Activated CD8-positive, alpha-beta T cell treated with anti-CD3 and anti-CD28 coated beads for 36 hours (primary cell): ENCODE measurements around the gene SLC17A1. TPM values are rescaled to one million over a fixed set of nuclear protein-coding genes. Genes with fewer than 3 reads are reported as not detected.

Experiments used
- ATAC-seq: fragments of 200-7000 bp; cut with Tn5 transposase; one replicate; pipeline ENCODE4 v1.10.0; 2021; ENCODE audit warnings: mild to moderate bottlenecking, moderate library complexity
- CTCF ChIA-PET: fragments of 350-600 bp; sonication (Branson Sonifier 250); formaldehyde crosslinking; loops from one replicate; lab custom pipeline; 2021; ENCODE audit warnings: antibody characterized with exemption; lab: Charles Lee
- POLR2A ChIA-PET: fragments of 350-600 bp; sonication (Branson Sonifier 250); formaldehyde crosslinking; loops from one replicate; lab custom pipeline; 2021; ENCODE audit warnings: antibody characterized with exemption; lab: Charles Lee
- DNase-seq: peaks from one replicate; pipeline ENCODE4 v3.0.0-alpha.2; 2020
- H3K27ac Mint-ChIP-seq: one replicate; pipeline ENCODE4 v1.8.0; 2021; ENCODE audit warnings: mild to moderate bottlenecking, mixed read lengths
- H3K27me3 Mint-ChIP-seq: one replicate; pipeline ENCODE4 v1.8.0; 2021; ENCODE audit warnings: mixed read lengths
- H3K36me3 Mint-ChIP-seq: one replicate; pipeline ENCODE4 v1.8.0; 2021; ENCODE audit warnings: low read depth, mixed read lengths
- H3K4me1 Mint-ChIP-seq: one replicate; pipeline ENCODE4 v1.8.0; 2021; ENCODE audit warnings: low read depth, mixed read lengths
- H3K4me3 Mint-ChIP-seq: one replicate; pipeline ENCODE4 v1.8.0; 2021; ENCODE audit warnings: mild to moderate bottlenecking, moderate library complexity, mixed read lengths
- H3K9me3 Mint-ChIP-seq: one replicate; pipeline ENCODE4 v1.8.0; 2021; ENCODE audit warnings: mixed read lengths
- CTCF ChIP-seq: fragments of 200-600 bp; IDR thresholded peaks from one replicate; pipeline ENCODE4 v1.8.0; 2022; ENCODE audit warnings: antibody characterized with exemption, mild to moderate bottlenecking
- intact Hi-C: fragments of 100-400 bp; cut with micrococcal nuclease; formaldehyde crosslinking; loops from one replicate; pipeline ENCODE4 v1.10.0; 2022
- total RNA-seq, 2 experiments: library from RNA; stranded (reverse); gene quantifications; one replicate each; pipeline ENCODE4 v1.2.3, GENCODE V29; 2021

Gene SLC17A1
- total RNA-seq, 2 experiments from 2014 or later: not detected

- DNase-seq: no peak
- peaks cover 11% of the 10 kb centered on the region for H3K27me3 Mint-ChIP-seq
- no peak overlapping the region for H3K27ac Mint-ChIP-seq
- TF ChIP-seq CTCF: no peak
- intact Hi-C loops: no loop called here
- ATAC-seq: no peak
- no peaks in the 10 kb centered on the region for H3K9me3 Mint-ChIP-seq
- no peaks in the 10 kb centered on the region for H3K36me3 Mint-ChIP-seq
- peaks cover 5% of the 10 kb centered on the region for H3K4me1 Mint-ChIP-seq
- ChIA-PET POLR2A (interaction anchor here (0.6 kb wide), 1 partner anchor 9 kb away, joined by 3 read pairs; no protein-coding TSS in a partner anchor), CTCF (interaction anchor here (1.0 kb wide), 1 partner anchor 59 kb away, joined by 3 read pairs; no protein-coding TSS in a partner anchor)
- H3K4me3 Mint-ChIP-seq: no peak overlapping the region
These were observed 20.1 kb upstream of the SLC17A1 start for GRCh38 chr6:25851961-25852360.

- intact Hi-C loops: no loop called here
- Mint-ChIP-seq H3K27me3 (peaks cover 20% of the 10 kb centered on the region), H3K27ac (no peak overlapping the region), H3K36me3 (no peaks in the 10 kb centered on the region), H3K9me3 (no peaks in the 10 kb centered on the region), H3K4me3 (no peak overlapping the region), H3K4me1 (no peaks in the 10 kb centered on the region)
- TF ChIP-seq CTCF: no peak
- CTCF ChIA-PET: interaction anchor here (1.0 kb wide), 1 partner anchor 8 kb away, joined by 4 read pairs; no protein-coding TSS in a partner anchor
- POLR2A ChIA-PET: no interaction called here
- DNase-seq: no peak
- no peak for ATAC-seq
These were observed 12.7 kb upstream of the SLC17A1 start for GRCh38 chr6:25844518-25844917.

DNA sequence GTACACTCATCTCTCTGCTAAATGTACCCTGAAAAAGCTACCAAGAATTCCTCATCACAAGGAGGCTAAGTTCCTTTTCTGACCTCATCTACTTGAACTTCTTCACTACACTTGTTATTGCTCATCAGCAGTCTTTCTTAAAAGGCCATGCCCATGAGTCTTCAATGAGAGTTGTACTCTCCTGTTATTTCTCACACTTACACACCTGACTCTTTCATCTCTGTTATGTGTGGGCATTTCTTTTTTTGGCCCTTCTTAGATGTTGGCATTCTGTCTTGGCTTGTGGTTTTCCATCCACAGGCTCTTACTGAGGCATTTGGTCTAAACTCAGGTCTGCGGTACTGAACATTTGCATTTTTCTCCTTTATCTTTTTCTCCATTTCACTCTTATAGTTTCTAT lies 10.7 kb upstream of the SLC17A1 start:
- DNase-seq (peak; percentile 45), ATAC-seq (peak; percentile 91)
- H3K27me3 Mint-ChIP-seq: peaks cover 14% of the 10 kb centered on the region
- H3K4me1 Mint-ChIP-seq: no peaks in the 10 kb centered on the region
- no peak overlapping the region for H3K27ac Mint-ChIP-seq
- H3K36me3 Mint-ChIP-seq: no peaks in the 10 kb centered on the region
- ChIA-PET CTCF (no interaction called here), POLR2A (interaction anchor here (1.4 kb wide), 1 partner anchor 12 kb away, joined by 3 read pairs; no protein-coding TSS in a partner anchor)
- intact Hi-C loops: no loop called here
- H3K9me3 Mint-ChIP-seq: no peaks in the 10 kb centered on the region
- no peak overlapping the region for H3K4me3 Mint-ChIP-seq
- TF ChIP-seq CTCF: no peak

DNA sequence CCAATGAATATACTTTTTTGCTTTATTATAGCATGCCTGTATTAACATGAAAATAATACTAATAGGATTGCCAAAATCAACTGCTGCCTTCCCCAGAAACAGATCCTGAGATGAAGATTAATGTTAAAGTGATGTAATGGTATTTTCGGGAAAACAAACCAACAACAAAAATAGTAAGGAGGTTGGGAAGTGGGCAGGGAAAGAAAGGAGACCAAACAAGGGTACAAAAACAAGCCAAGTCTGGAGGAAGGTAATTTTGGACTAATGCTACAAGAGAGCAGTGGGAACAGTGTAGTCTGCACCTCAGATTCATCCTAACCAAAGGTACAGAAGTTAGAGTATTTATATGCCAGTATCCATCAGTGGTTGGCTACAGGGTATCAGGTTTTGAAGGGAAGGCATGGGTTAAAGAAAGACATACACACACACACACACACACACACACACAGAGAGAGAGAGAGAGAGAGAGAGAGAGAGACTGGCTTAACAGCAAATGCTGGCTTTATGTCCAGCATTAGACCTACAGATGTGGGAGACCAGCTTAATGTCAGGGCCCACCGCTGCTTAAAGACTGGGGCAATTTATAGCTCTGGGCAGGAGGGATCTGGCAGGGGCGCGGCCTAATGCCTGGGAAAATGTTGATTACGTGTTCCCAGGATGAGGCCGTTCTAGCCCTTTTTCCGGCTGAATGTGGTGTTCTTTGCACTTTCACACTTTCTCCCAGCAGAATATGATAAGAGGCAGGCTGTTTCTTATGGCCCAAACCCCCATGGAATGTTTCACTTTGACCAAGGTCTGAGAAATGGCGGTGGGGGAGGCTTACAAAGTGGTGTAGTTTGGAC lies 3.8 kb upstream of the SLC17A1 start:
- Mint-ChIP-seq H3K27ac (no peak overlapping the region), H3K4me3 (no peak overlapping the region), H3K4me1 (no peaks in the 10 kb centered on the region), H3K9me3 (no peaks in the 10 kb centered on the region), H3K27me3 (peaks cover 13% of the 10 kb centered on the region), H3K36me3 (no peaks in the 10 kb centered on the region)
- ChIA-PET CTCF (no interaction called here), POLR2A (no interaction called here)
- intact Hi-C loops: no loop called here
- TF ChIP-seq CTCF: no peak
- ATAC-seq (no peak), DNase-seq (no peak)

DNA sequence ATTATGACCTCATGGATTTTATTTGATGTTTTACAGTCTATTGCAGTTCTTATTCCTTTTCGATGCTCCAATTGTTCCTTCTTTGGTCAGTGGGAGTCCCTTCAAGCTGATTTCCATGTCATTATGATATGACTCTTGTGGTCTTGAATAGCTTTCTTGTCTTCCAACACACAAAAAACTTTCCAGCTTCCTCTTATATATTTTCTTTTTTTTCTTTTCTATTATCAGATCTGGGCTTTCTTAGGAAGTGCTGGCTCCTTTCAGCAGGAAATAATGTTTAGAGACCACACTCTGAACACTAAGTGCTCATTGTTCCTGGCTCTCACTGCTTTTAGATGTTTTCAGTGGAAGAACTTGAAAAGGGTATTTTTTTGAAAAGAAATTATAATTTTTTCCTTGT lies 3.1 kb upstream of the SLC17A1 start:
- H3K36me3 Mint-ChIP-seq: no peaks in the 10 kb centered on the region
- H3K27ac Mint-ChIP-seq: no peak overlapping the region
- peaks cover 6% of the 10 kb centered on the region for H3K27me3 Mint-ChIP-seq
- no peak for TF ChIP-seq CTCF
- no peaks in the 10 kb centered on the region for H3K9me3 Mint-ChIP-seq
- POLR2A ChIA-PET: no interaction called here
- CTCF ChIA-PET: interaction anchor here (0.7 to 1.4 kb wide), 2 partner anchors 12 to 47 kb away, joined by 3 to 4 read pairs; no protein-coding TSS in a partner anchor
- ATAC-seq (no peak), DNase-seq (no peak)
- no peaks in the 10 kb centered on the region for H3K4me1 Mint-ChIP-seq
- no peak overlapping the region for H3K4me3 Mint-ChIP-seq
- intact Hi-C loops: no loop called here
